CD4-positive, alpha-beta T cell treated with Interleukin-10 for 1 hour (primary cell): ENCODE measurements around the gene HIVEP1.
A peak's percentile ranks its signal among the peaks of the same experiment; 100 is the strongest.

Experiments used
- DNase-seq: peaks from one replicate; pipeline ENCODE4 v3.0.0-alpha.2; 2020

The HIVEP1 gene

DNA sequence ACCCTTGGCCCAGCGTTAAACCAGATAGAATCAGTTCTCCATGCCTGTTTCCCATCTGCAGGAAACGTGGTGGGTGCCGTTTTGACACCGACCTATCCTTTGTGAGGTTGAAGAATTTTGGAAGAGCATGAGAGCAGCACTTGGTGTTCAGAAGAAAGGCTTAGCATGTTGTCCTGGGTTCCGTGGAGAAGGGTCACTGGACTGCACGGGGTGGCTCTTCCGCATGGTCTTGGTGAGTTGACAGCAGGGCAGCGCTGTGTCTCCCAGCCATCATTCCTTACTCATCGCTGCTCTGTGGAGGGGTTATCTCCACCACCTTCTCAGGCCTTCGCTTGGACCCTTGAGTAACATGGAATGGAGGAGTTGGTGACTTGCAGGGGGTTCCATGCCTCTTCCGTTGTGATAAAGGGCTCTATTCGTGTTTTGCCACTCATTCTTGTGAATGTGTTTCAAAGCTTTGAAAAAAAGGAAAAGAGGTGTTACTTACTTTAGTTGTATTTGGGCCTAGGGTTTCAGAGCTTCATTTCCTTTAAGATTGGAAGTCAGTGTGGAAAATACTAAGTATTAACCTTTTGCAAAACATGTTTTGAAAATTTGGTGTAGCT, 8.2 kb downstream of the HIVEP1 start:
- no peak for DNase-seq

DNA sequence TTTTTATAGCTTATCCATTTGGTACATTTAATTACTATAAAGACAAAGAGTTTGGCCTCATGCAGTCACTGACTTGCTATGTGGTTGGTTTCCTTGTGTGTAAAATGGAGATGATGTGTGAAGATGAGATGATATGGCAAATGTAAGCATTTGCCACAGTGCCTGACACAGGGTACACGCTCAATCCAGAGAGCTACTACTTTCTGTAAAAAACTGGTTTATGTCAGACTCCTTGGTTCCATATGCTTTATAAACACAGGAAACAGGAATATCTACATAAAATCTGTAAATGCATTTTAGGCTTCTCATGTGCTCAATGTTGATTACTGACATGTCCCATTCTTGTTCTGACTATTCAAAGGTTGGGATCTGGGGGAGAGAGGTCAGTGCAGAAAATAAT, 10.4 kb downstream of the HIVEP1 start:
- DNase-seq, result no peak

GRCh38 chr6:12022953-12023388, 10.9 kb downstream of the HIVEP1 start:
- no peak for DNase-seq

DNA sequence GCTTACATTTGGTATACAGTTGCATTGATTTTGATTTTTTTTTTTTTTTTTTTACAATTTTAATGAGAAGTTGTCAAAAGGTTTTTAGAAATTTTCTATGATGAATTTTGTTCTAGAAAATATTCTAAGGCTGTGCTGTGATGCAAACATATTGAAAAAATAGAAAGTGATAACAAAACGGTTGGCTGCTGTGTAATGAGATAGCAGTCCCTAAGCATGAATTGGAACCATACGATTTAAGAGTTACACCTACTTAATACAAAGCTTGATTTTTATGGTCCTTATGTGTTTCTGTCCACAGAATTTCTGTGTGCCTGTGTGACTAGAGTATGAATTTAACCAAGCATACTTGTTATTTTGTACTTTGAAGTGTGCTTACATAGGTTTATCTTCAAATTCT, 12.1 kb downstream of the HIVEP1 start:
- no peak for DNase-seq

- DNase-seq, result no peak
These were observed 12.8 kb downstream of the HIVEP1 start for GRCh38 chr6:12024699-12025434.

GRCh38 chr6:12026120-12026519, 14.0 kb downstream of the HIVEP1 start:
- no peak for DNase-seq

- no peak for DNase-seq
These were observed 14.7 kb downstream of the HIVEP1 start for GRCh38 chr6:12026833-12027232.

- no peak for DNase-seq
These were observed 16.1 kb downstream of the HIVEP1 start for GRCh38 chr6:12028213-12028612.

GRCh38 chr6:12029979-12030737, 18.0 kb downstream of the HIVEP1 start:
- DNase-seq, result no peak

GRCh38 chr6:12030993-12031550, 19.0 kb downstream of the HIVEP1 start:
- DNase-seq, result no peak

- no peak for DNase-seq
These were observed 20.9 kb downstream of the HIVEP1 start for GRCh38 chr6:12032783-12033573.

DNA sequence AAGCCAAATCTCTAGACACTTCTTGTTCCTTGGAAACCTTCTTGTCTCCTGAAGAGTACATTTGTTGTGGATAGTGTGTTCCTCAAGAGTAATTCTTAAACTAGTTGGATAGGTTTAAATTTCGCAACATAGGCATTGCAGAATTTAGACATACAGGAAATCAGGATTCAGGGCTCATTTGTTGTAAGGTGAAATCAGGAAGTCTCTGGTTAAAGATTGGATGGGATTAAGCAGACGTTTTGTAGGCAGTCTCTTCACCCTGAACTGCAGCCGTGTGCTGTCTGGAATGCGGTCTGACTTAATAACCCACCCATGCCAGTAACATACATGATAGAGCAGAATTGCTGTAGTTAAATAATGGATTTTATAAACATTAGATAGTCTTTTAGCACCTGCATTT, 21.7 kb downstream of the HIVEP1 start:
- no peak for DNase-seq

DNA sequence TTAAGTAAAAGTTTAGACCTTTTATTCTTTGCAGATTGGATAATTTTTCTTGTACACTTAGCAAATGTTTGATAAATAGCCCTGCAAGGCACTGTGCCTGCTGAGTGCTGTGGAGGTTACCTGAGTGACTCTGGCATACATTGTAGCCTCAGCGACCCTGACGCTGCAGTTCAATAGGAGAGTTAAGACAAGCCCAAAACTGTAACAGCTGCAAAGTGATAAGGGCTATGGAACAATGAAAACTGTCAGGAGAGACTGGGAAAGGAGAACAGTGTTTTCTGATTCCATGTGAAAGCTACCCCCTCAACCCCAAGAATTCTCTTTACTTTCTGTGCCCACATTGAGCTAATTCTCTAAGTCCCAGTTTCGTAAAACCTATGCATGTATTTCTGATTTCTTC, 22.2 kb downstream of the HIVEP1 start:
- no peak for DNase-seq

DNA sequence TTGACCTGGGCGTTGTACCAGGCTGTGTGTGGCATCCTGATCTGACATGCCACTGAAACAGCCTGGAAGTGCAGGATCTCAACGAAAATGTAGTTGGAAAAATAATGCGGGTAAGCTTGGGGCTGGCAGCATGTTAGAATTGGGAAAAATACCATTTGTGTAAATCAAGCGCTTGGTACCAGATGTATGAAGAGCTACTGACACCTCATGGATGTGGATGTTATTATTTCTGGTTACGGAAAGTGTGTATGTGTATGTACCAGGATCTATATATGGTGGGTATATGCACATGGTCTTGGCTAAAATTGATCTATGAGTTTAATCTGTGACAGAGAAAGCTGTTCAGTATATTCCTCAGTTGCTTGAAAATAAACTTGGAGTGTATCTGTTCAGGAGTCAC, 22.7 kb downstream of the HIVEP1 start:
- DNase-seq, result no peak

- no peak for DNase-seq
These were observed 24.7 kb downstream of the HIVEP1 start for GRCh38 chr6:12036766-12037165.

DNA sequence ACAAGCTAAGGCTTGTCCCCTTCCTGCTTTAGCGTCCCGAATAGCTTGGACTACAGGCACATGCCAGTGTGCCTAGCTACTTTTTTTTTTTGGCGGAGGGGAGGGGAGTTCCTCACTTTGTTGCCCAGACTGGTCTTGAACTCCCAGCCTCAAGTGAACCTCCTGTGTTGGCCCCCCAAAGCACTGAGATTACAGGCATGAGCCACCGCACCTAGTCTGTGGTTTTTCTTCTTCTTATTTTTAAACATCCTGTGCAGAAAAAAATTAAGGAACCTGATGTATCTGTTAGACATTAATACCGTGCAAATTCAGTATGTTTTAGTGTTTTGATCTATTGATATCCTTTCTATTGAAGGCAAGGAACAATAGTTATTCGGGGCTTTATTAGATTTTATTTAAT, 25.7 kb downstream of the HIVEP1 start:
- DNase-seq, result peak; percentile 28

DNA sequence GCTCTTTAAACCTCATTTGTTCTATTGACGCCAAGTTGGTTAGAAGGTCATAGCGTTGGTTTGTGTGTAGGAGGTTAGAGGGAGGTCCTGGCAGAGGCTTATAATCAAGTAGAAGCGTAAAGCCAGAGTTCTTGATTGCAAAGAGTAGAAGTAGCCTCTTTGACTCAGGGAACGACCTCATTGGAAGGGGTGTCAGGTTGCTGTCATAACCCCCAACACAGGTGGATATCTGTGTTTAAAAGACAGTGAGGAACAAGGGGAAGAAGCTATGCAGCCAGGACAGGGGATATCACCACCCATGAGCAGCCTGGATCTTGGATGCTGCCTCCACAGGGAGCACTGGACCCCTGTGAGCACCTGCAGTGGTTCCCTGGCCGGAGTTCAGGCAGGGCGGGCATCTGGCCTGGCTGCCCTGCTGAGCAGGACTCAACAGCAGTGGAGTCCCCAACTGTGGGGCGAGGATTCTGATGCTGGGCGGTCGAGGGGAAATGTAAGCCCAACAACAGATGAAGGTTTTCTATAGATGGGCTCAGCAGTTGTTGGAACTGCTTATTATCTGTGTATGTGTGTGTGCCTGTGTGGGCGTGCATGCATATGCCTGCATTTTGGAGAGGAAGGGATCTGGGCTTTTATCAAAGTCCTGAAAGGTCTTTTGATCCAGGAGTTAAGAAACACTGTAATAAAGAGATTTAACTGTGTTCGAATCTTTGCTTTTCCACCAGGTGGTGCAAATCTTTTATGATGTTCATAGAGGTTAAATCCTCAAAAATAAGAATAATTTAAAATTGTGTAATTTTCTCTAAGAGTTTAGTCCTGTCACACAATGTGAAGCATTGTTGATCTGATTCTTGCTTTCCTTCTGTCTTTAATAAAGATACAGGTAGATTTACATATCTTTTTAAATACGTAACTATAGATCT, 27.7 kb downstream of the HIVEP1 start:
- DNase-seq, result no peak

- no peak for DNase-seq
These were observed 35.2 kb downstream of the HIVEP1 start for GRCh38 chr6:12047304-12047703.

GRCh38 chr6:12047792-12048432, 35.8 kb downstream of the HIVEP1 start:
- no peak for DNase-seq

DNA sequence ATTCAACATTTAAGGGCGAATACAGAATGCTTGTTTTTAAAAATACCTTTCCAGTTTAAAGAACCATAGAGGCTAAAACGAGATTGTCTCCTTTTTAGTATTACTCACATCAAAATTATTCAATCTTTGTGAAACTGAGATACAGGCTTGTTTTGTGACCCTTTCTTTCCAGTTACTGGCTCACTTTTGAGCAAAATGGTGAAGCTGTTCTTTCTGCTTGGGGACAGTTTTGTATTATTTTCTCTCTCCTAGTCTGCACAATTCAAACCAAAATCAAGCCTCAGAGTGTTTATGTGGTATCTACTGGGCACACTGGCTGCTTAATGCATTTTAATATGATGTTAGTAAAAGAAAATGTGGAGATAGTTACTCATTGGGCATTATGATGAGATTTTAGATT, 36.5 kb downstream of the HIVEP1 start:
- no peak for DNase-seq

- no peak for DNase-seq
These were observed 37.1 kb downstream of the HIVEP1 start for GRCh38 chr6:12049165-12049564.
